ENCODE results near the gene VWA3B. TPM values are rescaled to one million over a fixed set of nuclear protein-coding genes. Genes with fewer than 3 reads are reported as not detected.

Gene VWA3B
- total RNA-seq, 2 experiments from 2014 or later, result 0.43 TPM; not detected in 1

- CTCF ChIA-PET, result no interaction called here
- Mint-ChIP-seq H3K9me3 (peaks cover 3% of the 10 kb centered on the region), H3K27ac (no peak overlapping the region), H3K27me3 (ENCODE audit: low read depth) (peaks cover 69% of the 10 kb centered on the region), H3K36me3 (ENCODE audit: low read depth) (no peaks in the 10 kb centered on the region), H3K4me1 (ENCODE audit: low read depth) (peaks cover 13% of the 10 kb centered on the region), H3K4me3 (no peak overlapping the region)
- DNase-seq, result no peak
- intact Hi-C loops (cut with micrococcal nuclease), result no loop called here
Measured at GRCh38 chr2:98347298-98348065, 260.5 kb downstream of the VWA3B start.

- H3K4me3 Mint-ChIP-seq, result no peak overlapping the region
- no peaks in the 10 kb centered on the region for H3K36me3 Mint-ChIP-seq (ENCODE audit: low read depth)
- no peak for DNase-seq
- no peak overlapping the region for H3K27ac Mint-ChIP-seq
- CTCF ChIA-PET, result no interaction called here
- H3K9me3 Mint-ChIP-seq, result peaks cover 3% of the 10 kb centered on the region
- intact Hi-C loops (cut with micrococcal nuclease), result no loop called here
- peaks cover 67% of the 10 kb centered on the region for H3K27me3 Mint-ChIP-seq (ENCODE audit: low read depth)
- peaks cover 13% of the 10 kb centered on the region for H3K4me1 Mint-ChIP-seq (ENCODE audit: low read depth)
Measured at GRCh38 chr2:98348066-98348561, 261.1 kb downstream of the VWA3B start.

GRCh38 chr2:98350411-98350810 lies 263.4 kb downstream of the VWA3B start:
- intact Hi-C loops (cut with micrococcal nuclease), result no loop called here
- peaks cover 3% of the 10 kb centered on the region for H3K9me3 Mint-ChIP-seq
- CTCF ChIA-PET, result interaction anchor here (1.1 kb wide), 1 partner anchor 32 kb away, joined by 3 read pairs; no protein-coding TSS in a partner anchor
- H3K27me3 Mint-ChIP-seq (ENCODE audit: low read depth), result peaks cover 58% of the 10 kb centered on the region
- no peaks in the 10 kb centered on the region for H3K36me3 Mint-ChIP-seq (ENCODE audit: low read depth)
- peaks cover 13% of the 10 kb centered on the region for H3K4me1 Mint-ChIP-seq (ENCODE audit: low read depth)
- no peak for DNase-seq
- H3K4me3 Mint-ChIP-seq, result no peak overlapping the region
- no peak overlapping the region for H3K27ac Mint-ChIP-seq

GRCh38 chr2:98355881-98356280 lies 268.9 kb downstream of the VWA3B start:
- H3K4me1 Mint-ChIP-seq (ENCODE audit: low read depth), result no peaks in the 10 kb centered on the region
- H3K36me3 Mint-ChIP-seq (ENCODE audit: low read depth), result no peaks in the 10 kb centered on the region
- intact Hi-C loops (cut with micrococcal nuclease), result no loop called here
- peaks cover 13% of the 10 kb centered on the region for H3K27me3 Mint-ChIP-seq (ENCODE audit: low read depth)
- H3K9me3 Mint-ChIP-seq, result peaks cover 3% of the 10 kb centered on the region
- H3K27ac Mint-ChIP-seq, result no peak overlapping the region
- CTCF ChIA-PET, result no interaction called here
- no peak for DNase-seq
- no peak overlapping the region for H3K4me3 Mint-ChIP-seq

GRCh38 chr2:98356729-98357128 lies 269.8 kb downstream of the VWA3B start:
- CTCF ChIA-PET, result no interaction called here

GRCh38 chr2:98357849-98358248 lies 270.9 kb downstream of the VWA3B start:
- CTCF ChIA-PET, result no interaction called here
- DNase-seq, result no peak
- H3K4me3 Mint-ChIP-seq, result no peak overlapping the region
- H3K27me3 Mint-ChIP-seq (ENCODE audit: low read depth), result peaks cover 3% of the 10 kb centered on the region
- H3K4me1 Mint-ChIP-seq (ENCODE audit: low read depth), result no peaks in the 10 kb centered on the region
- intact Hi-C loops (cut with micrococcal nuclease), result no loop called here
- H3K27ac Mint-ChIP-seq, result no peak overlapping the region
- H3K9me3 Mint-ChIP-seq, result no peaks in the 10 kb centered on the region
- H3K36me3 Mint-ChIP-seq (ENCODE audit: low read depth), result no peaks in the 10 kb centered on the region

More at GRCh38 chr2:98356729-98357128, 269.8 kb downstream of the VWA3B start:
- intact Hi-C loops (cut with micrococcal nuclease), result no loop called here
- no peak for DNase-seq
- no peak overlapping the region for H3K4me3 Mint-ChIP-seq
- peaks cover 7% of the 10 kb centered on the region for H3K27me3 Mint-ChIP-seq (ENCODE audit: low read depth)
- no peaks in the 10 kb centered on the region for H3K4me1 Mint-ChIP-seq (ENCODE audit: low read depth)
- H3K9me3 Mint-ChIP-seq, result no peaks in the 10 kb centered on the region
- H3K36me3 Mint-ChIP-seq (ENCODE audit: low read depth), result no peaks in the 10 kb centered on the region
- no peak overlapping the region for H3K27ac Mint-ChIP-seq

- Mint-ChIP-seq H3K4me1 (ENCODE audit: low read depth) (no peaks in the 10 kb centered on the region), H3K27me3 (ENCODE audit: low read depth) (no peaks in the 10 kb centered on the region), H3K9me3 (no peaks in the 10 kb centered on the region), H3K27ac (no peak overlapping the region), H3K36me3 (ENCODE audit: low read depth) (no peaks in the 10 kb centered on the region), H3K4me3 (no peak overlapping the region)
- intact Hi-C loops (cut with micrococcal nuclease), result no loop called here
- CTCF ChIA-PET, result no interaction called here
- no peak for DNase-seq
Measured at GRCh38 chr2:98359986-98360385, 273.0 kb downstream of the VWA3B start.

Other genes with a start within 250 kb of the VWA3B start
- gene TMEM131, start 91.2 kb upstream of the VWA3B start, total RNA-seq, result 10 to 100 TPM; 18.5 to 19.2 TPM

Data from activated naive CD4-positive, alpha-beta T cell treated with anti-CD3 and anti-CD28 coated beads for 36 hours (primary cell).